ENCODE data around the gene PIGL. TPM values are rescaled to one million over a fixed set of nuclear protein-coding genes. Genes with fewer than 3 reads are reported as not detected.

PIGL gene
- total RNA-seq, 2 experiments from 2014 or later = 42.1 to 43.3 TPM

GRCh38 chr17:16363749-16364536, 146.9 kb downstream of the PIGL start:
- POLR2A ChIA-PET = interaction anchor here (1.0 to 1.9 kb wide), 5 partner anchors 17 to 157 kb away, joined by 3 to 14 read pairs (median 3); partner anchors contain the start of genes TRPV2 and UBB
- no peaks in the 10 kb centered on the region for H3K4me1 Mint-ChIP-seq
- H3K27me3 Mint-ChIP-seq = no peaks in the 10 kb centered on the region
- H3K9me3 Mint-ChIP-seq = no peaks in the 10 kb centered on the region
- no peak overlapping the region for H3K4me3 Mint-ChIP-seq
- peak; percentile 94 for ATAC-seq (ENCODE audit: low read depth)
- DNase-seq = peak; percentile 71
- no peak overlapping the region for H3K27ac Mint-ChIP-seq
- H3K36me3 Mint-ChIP-seq = no peaks in the 10 kb centered on the region

- no peaks in the 10 kb centered on the region for H3K4me1 Mint-ChIP-seq
- DNase-seq (no peak), ATAC-seq (ENCODE audit: low read depth) (no peak)
- no peaks in the 10 kb centered on the region for H3K36me3 Mint-ChIP-seq
- H3K27me3 Mint-ChIP-seq = no peaks in the 10 kb centered on the region
- H3K9me3 Mint-ChIP-seq = no peaks in the 10 kb centered on the region
- no peak overlapping the region for H3K27ac Mint-ChIP-seq
- POLR2A ChIA-PET = interaction anchor here (1.0 to 1.9 kb wide), 4 partner anchors 16 to 68 kb away, joined by 3 to 14 read pairs (median 3); partner anchors contain the start of genes TRPV2 and UBB
- no peak overlapping the region for H3K4me3 Mint-ChIP-seq
These were observed 147.6 kb downstream of the PIGL start for GRCh38 chr17:16364625-16365024.

DNA sequence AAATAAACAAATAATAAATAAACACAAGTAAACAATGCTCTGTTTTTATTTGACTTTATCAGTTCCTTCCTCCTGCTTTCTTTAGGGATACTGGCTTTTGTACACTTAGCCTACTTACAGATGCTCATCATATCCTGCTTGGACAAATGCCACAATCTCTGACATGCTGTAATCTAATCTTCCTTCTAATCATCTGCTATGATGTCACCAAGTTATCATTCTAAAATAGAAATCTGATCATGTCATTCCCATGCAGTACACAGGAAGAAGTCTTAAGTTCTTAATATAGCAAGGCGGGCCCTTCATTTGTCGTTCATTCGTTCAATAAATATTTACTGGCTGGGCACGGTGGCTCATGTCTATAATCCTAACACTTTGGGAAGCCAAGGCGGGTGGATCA, 154.7 kb downstream of the PIGL start:
- Mint-ChIP-seq H3K9me3 (no peaks in the 10 kb centered on the region), H3K27me3 (no peaks in the 10 kb centered on the region), H3K36me3 (no peaks in the 10 kb centered on the region), H3K27ac (no peak overlapping the region), H3K4me3 (no peak overlapping the region), H3K4me1 (no peaks in the 10 kb centered on the region)
- POLR2A ChIA-PET = no interaction called here
- ATAC-seq (ENCODE audit: low read depth) (no peak), DNase-seq (no peak)

DNA sequence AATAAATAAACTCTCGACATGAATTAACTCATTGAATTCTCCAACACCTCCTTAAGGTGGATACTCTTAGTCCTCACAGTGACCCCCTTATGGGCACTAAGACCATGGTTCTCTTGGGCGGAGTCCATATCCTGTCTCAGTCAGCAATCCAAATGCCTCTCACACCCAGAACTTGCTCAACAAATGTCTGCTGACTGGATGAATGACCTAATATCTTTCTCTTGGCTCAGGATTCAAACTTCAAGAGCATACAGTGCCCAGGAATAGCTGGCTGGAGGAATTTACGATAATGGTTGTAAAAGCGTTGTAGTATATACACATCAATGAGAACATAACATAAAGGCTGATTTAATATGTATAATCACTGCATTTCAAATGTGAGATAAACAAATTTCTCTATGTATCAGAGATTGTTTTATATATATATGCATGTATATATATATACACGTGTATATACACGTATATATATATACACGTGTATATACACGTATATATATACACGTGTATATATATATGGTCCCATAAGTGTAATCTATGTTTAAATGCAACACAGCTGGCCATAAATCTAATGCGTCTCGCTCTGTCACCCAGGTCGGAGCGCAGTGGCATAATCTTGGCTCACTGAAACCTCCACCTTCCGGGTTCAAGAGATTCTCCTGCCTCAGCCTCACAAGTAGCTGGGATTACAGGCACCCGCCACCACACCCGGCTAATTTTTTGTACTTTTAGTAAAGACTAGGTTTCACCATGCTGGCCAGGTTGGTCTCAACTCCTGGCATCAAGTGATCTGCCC, 157.3 kb downstream of the PIGL start:
- DNase-seq (no peak), ATAC-seq (ENCODE audit: low read depth) (no peak)
- Mint-ChIP-seq H3K4me1 (no peaks in the 10 kb centered on the region), H3K27me3 (no peaks in the 10 kb centered on the region), H3K4me3 (no peak overlapping the region), H3K36me3 (no peaks in the 10 kb centered on the region), H3K27ac (no peak overlapping the region), H3K9me3 (no peaks in the 10 kb centered on the region)
- POLR2A ChIA-PET = interaction anchor here (1.0 kb wide), 1 partner anchor 11 kb away, joined by 6 read pairs; no protein-coding TSS in a partner anchor

Small RNAs within 50 kb of the gene (microRNA-seq; reads per million reads assigned to microRNA genes)
- not detected for gene MIR1288

Other genes with a start within 250 kb of the PIGL start
- 10 to 100 TPM; 19.6 to 21.8 TPM for gene ZSWIM7, start 217.5 kb upstream of the PIGL start, total RNA-seq
- gene TTC19, start 217.4 kb upstream of the PIGL start, total RNA-seq = 10 to 100 TPM; 32.5 to 36.7 TPM
- 100 to 1,000 TPM; 157 to 161 TPM for gene NCOR1, start 1.7 kb upstream of the PIGL start, total RNA-seq
- 10 to 100 TPM; 18.6 to 19.7 TPM for gene CENPV, start 136.3 kb downstream of the PIGL start, total RNA-seq
- 1,000 to 10,000 TPM; 1,069 to 1,087 TPM for gene UBB, start 163.9 kb downstream of the PIGL start, total RNA-seq
- gene TRPV2, start 198.4 kb downstream of the PIGL start, total RNA-seq = 100 to 1,000 TPM in 1 of 2 experiments, 10 to 100 TPM in 1; 97.0 to 107 TPM